GM23338 (cell line): ENCODE measurements around the gene PTGIS.

ENCODE experiments used
- EZH2 ChIP-seq: fragments of 200-600 bp; sonication (generic); IDR thresholded peaks from one replicate; pipeline ENCODE4 v1.8.0; 2017; ENCODE audit warnings: antibody characterized with exemption, mild to moderate bottlenecking, low read depth; ENCODE audit not compliant: unreplicated experiment
- JUNB ChIP-seq: IDR thresholded peaks from one replicate; pipeline ENCODE4 v1.6.1; 2016; ENCODE audit warnings: antibody characterized with exemption; ENCODE audit not compliant: unreplicated experiment
- REST ChIP-seq: IDR thresholded peaks from one replicate; pipeline ENCODE4 v1.6.1; 2018; ENCODE audit warnings: antibody characterized with exemption; ENCODE audit not compliant: unreplicated experiment
- TF ChIP-seq, protein P1 (sequence below), 2 experiments: fragments of 200-600 bp in 1 of 2; sonication (generic) in 1 of 2; conservative IDR thresholded peaks; 2 replicates each; pipeline versions ENCODE4 v1.5.1 to v1.6.1; 2016 to 2017; ENCODE audit warnings: antibody characterized with exemption in 2 of 2, low read depth in 2 of 2, mild to moderate bottlenecking in 2 of 2, moderate library complexity in 1 of 2

DNA sequence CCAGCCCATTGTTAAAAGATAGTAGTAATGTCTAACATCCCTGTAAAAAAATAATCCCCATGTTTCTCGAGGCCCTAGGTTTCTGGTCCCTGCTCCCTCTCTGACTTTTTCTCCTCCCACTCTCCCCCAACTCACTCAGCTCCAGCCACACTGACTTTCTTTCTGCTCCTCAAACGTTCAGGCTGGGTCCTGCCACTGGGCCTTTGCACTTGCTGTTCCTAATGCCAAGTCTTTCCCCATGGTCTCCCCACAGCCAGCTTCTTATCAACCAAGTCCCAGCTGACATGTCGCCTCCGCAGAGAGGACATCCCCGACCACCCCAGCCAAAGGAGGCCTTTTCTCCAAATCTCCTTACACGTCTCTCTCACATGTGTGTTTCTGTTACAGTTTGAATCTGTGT is 21.8 kb upstream of the PTGIS start:
- TF ChIP-seq EZH2 (no peak), JUNB (no peak), REST (no peak)
- TF ChIP-seq, protein P1, sequence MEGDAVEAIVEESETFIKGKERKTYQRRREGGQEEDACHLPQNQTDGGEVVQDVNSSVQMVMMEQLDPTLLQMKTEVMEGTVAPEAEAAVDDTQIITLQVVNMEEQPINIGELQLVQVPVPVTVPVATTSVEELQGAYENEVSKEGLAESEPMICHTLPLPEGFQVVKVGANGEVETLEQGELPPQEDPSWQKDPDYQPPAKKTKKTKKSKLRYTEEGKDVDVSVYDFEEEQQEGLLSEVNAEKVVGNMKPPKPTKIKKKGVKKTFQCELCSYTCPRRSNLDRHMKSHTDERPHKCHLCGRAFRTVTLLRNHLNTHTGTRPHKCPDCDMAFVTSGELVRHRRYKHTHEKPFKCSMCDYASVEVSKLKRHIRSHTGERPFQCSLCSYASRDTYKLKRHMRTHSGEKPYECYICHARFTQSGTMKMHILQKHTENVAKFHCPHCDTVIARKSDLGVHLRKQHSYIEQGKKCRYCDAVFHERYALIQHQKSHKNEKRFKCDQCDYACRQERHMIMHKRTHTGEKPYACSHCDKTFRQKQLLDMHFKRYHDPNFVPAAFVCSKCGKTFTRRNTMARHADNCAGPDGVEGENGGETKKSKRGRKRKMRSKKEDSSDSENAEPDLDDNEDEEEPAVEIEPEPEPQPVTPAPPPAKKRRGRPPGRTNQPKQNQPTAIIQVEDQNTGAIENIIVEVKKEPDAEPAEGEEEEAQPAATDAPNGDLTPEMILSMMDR (conservative IDR thresholded peaks at IDR 0.05; ENCODE audit: low read depth in 2 of 2), result no peak
